SK-N-SH (cell line): ENCODE results near the gene SPATA33.
"Not testable (repeated sequence)": the region's sequence is repeated elsewhere in the genome, so short reads cannot be mapped to it uniquely, and the experiment has no call there.

ENCODE experiments used
- CHD2 ChIP-seq: fragments of 150-350 bp; IDR thresholded peaks from 2 replicates; pipeline ENCODE4 v1.6.1; 2018; ENCODE audit warnings: low read length; ENCODE audit not compliant: partially characterized antibody
- POLR2AphosphoS5 ChIP-seq: IDR thresholded peaks from 2 replicates; pipeline ENCODE4 v1.6.1; 2012; ENCODE audit warnings: low read depth, low read length
- RAD21 ChIP-seq: IDR thresholded peaks from 2 replicates; pipeline ENCODE4 v1.6.1; 2012; ENCODE audit warnings: mild to moderate bottlenecking, low read length
- TAF1 ChIP-seq: IDR thresholded peaks from 2 replicates; pipeline ENCODE4 v1.6.1; 2012; ENCODE audit warnings: low read depth, mild to moderate bottlenecking, low read length, moderate library complexity, borderline replicate concordance
- TF ChIP-seq, protein P1 (sequence below): fragments of 200-600 bp; sonication (generic); IDR thresholded peaks from 2 replicates; pipeline ENCODE4 v1.6.1; 2017; ENCODE audit warnings: antibody characterized with exemption, mild to moderate bottlenecking, moderate library complexity
- TF ChIP-seq, protein P2 (sequence below): IDR thresholded peaks from 2 replicates; pipeline ENCODE4 v1.6.1; 2012; ENCODE audit warnings: mild to moderate bottlenecking, low read depth, low read length, moderate library complexity

DNA sequence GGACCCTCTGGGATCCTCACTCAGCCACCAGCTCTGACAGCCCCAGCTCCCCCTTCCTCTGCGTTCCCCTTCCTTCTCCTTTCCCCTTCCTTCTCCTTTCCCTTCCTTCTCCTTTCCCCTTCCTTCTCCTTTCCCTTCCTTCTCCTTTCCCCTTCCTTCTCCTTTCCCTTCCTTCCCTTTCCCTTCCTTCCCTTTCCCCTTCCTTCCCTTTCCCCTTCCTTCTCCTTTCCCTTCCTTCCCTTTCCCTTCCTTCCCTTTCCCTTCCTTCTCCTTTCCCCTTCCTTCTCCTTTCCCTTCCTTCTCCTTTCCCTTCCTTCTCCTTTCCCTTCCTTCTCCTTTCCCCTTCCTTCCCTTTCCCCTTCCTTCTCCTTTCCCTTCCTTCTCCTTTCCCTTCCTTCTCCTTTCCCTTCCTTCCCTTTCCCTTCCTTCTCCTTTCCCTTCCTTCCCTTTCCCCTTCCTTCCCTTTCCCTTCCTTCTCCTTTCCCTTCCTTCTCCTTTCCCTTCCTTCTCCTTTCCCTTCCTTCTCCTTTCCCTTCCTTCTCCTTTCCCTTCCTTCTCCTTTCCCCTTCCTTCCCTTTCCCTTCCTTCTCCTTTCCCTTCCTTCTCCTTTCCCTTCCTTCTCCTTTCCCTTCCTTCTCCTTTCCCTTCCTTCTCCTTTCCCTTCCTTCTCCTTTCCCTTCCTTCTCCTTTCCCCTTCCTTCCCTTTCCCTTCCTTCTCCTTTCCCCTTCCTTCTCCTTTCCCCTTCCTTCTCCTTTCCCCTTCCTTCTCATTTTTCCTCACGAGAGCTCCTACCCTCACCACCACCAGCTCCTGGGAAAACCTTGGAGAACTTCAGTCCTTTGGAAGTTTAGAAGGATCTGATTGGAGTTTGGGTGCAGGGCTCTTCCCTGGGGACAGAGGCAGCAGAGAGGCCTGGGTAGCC lies 22.9 kb upstream of the SPATA33 start:
- not testable (repeated sequence) for TF ChIP-seq POLR2AphosphoS5, RAD21, TAF1, CHD2
- TF ChIP-seq, protein P1, sequence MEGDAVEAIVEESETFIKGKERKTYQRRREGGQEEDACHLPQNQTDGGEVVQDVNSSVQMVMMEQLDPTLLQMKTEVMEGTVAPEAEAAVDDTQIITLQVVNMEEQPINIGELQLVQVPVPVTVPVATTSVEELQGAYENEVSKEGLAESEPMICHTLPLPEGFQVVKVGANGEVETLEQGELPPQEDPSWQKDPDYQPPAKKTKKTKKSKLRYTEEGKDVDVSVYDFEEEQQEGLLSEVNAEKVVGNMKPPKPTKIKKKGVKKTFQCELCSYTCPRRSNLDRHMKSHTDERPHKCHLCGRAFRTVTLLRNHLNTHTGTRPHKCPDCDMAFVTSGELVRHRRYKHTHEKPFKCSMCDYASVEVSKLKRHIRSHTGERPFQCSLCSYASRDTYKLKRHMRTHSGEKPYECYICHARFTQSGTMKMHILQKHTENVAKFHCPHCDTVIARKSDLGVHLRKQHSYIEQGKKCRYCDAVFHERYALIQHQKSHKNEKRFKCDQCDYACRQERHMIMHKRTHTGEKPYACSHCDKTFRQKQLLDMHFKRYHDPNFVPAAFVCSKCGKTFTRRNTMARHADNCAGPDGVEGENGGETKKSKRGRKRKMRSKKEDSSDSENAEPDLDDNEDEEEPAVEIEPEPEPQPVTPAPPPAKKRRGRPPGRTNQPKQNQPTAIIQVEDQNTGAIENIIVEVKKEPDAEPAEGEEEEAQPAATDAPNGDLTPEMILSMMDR: not testable (repeated sequence)
- TF ChIP-seq, protein P2, sequence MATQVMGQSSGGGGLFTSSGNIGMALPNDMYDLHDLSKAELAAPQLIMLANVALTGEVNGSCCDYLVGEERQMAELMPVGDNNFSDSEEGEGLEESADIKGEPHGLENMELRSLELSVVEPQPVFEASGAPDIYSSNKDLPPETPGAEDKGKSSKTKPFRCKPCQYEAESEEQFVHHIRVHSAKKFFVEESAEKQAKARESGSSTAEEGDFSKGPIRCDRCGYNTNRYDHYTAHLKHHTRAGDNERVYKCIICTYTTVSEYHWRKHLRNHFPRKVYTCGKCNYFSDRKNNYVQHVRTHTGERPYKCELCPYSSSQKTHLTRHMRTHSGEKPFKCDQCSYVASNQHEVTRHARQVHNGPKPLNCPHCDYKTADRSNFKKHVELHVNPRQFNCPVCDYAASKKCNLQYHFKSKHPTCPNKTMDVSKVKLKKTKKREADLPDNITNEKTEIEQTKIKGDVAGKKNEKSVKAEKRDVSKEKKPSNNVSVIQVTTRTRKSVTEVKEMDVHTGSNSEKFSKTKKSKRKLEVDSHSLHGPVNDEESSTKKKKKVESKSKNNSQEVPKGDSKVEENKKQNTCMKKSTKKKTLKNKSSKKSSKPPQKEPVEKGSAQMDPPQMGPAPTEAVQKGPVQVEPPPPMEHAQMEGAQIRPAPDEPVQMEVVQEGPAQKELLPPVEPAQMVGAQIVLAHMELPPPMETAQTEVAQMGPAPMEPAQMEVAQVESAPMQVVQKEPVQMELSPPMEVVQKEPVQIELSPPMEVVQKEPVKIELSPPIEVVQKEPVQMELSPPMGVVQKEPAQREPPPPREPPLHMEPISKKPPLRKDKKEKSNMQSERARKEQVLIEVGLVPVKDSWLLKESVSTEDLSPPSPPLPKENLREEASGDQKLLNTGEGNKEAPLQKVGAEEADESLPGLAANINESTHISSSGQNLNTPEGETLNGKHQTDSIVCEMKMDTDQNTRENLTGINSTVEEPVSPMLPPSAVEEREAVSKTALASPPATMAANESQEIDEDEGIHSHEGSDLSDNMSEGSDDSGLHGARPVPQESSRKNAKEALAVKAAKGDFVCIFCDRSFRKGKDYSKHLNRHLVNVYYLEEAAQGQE: not testable (repeated sequence)
